Astrocyte (in vitro differentiated cells and primary cell): ENCODE measurements around the gene UBE2E2. TPM values are rescaled to one million over a fixed set of nuclear protein-coding genes. Genes with fewer than 3 reads are reported as not detected.

Experiments used
- DNase-seq: peaks from one replicate; pipeline ENCODE4 v3.0.0-alpha.2; 2010; ENCODE audit warnings: low read depth
- FAIRE-seq: peaks from 2 replicates; lab custom pipeline; 2011; peaks lifted over from hg19 to GRCh38; lab: Jason Lieb, UNC
- H2AFZ ChIP-seq: 2 replicates; pipeline ENCODE4 v1.6.0; 2012; ENCODE audit warnings: low read depth, low read length, inconsistent platforms
- H3K27ac ChIP-seq: 2 replicates; pipeline ENCODE4 v1.5.1; 2011; ENCODE audit warnings: low read depth, low read length, inconsistent platforms
- H3K27me3 ChIP-seq: 2 replicates; pipeline ENCODE4 v1.6.0; 2011; ENCODE audit warnings: low read length, inconsistent platforms; ENCODE audit not compliant: insufficient read depth
- H3K36me3 ChIP-seq: 2 replicates; pipeline ENCODE4 v1.5.1; 2011; ENCODE audit warnings: low read length, inconsistent platforms; ENCODE audit not compliant: insufficient read depth
- H3K4me1 ChIP-seq: 2 replicates; pipeline ENCODE4 v1.5.1; 2011; ENCODE audit warnings: low read length, inconsistent platforms; ENCODE audit not compliant: insufficient read depth
- H3K4me2 ChIP-seq: 2 replicates; pipeline ENCODE4 v1.6.0; 2012; ENCODE audit warnings: low read length, inconsistent platforms
- H3K4me3 ChIP-seq: 2 replicates; pipeline ENCODE4 v1.5.1; 2011; ENCODE audit warnings: low read depth, mild to moderate bottlenecking, low read length, inconsistent platforms; ENCODE audit not compliant: insufficient read depth
- H3K79me2 ChIP-seq: 2 replicates; pipeline ENCODE4 v1.6.0; 2012; ENCODE audit warnings: mild to moderate bottlenecking, low read length, inconsistent platforms; ENCODE audit not compliant: insufficient read depth
- H3K9ac ChIP-seq: 2 replicates; pipeline ENCODE4 v1.6.0; 2012; ENCODE audit warnings: mild to moderate bottlenecking, low read length, inconsistent platforms
- H3K9me3 ChIP-seq: 2 replicates; pipeline ENCODE4 v1.5.1; 2012; ENCODE audit warnings: low read depth, mild to moderate bottlenecking, low read length, inconsistent platforms; ENCODE audit not compliant: insufficient read depth
- H4K20me1 ChIP-seq: 2 replicates; pipeline ENCODE4 v1.6.0; 2012; ENCODE audit warnings: low read length, inconsistent platforms; ENCODE audit not compliant: insufficient read depth
- H3K27ac Mint-ChIP-seq: one replicate; pipeline ENCODE4 v1.8.0; 2021; ENCODE audit warnings: mild to moderate bottlenecking, mixed read lengths; ENCODE audit not compliant: unreplicated experiment
- H3K27me3 Mint-ChIP-seq: one replicate; pipeline ENCODE4 v1.8.0; 2021; ENCODE audit warnings: low read depth, mixed read lengths; ENCODE audit not compliant: unreplicated experiment
- H3K36me3 Mint-ChIP-seq: one replicate; pipeline ENCODE4 v1.8.0; 2021; ENCODE audit warnings: low read depth, mixed read lengths; ENCODE audit not compliant: unreplicated experiment
- H3K4me1 Mint-ChIP-seq: one replicate; pipeline ENCODE4 v1.8.0; 2021; ENCODE audit warnings: low read depth, mixed read lengths; ENCODE audit not compliant: unreplicated experiment
- H3K4me3 Mint-ChIP-seq: one replicate; pipeline ENCODE4 v1.8.0; 2021; ENCODE audit warnings: mild to moderate bottlenecking, moderate library complexity, mixed read lengths; ENCODE audit not compliant: unreplicated experiment
- H3K9me3 Mint-ChIP-seq: one replicate; pipeline ENCODE4 v1.8.0; 2021; ENCODE audit warnings: mild to moderate bottlenecking, mixed read lengths; ENCODE audit not compliant: unreplicated experiment
- EZH2 ChIP-seq: IDR thresholded peaks from 2 replicates; pipeline ENCODE4 v1.6.1; 2012; ENCODE audit warnings: mild to moderate bottlenecking, low read length, inconsistent platforms; ENCODE audit not compliant: insufficient read depth
- total RNA-seq: library from RNA; stranded (reverse); gene quantifications from 2 replicates; pipeline ENCODE4 v1.2.1, GENCODE V29; 2021
- TF ChIP-seq, protein P1 (sequence below): IDR thresholded peaks from 2 replicates; pipeline ENCODE4 v1.5.1; 2011; ENCODE audit warnings: low read depth, mild to moderate bottlenecking, inconsistent platforms, low read length, moderate library complexity; ENCODE audit not compliant: insufficient read depth

Gene UBE2E2
- total RNA-seq, 1 donor from 2014 or later, result 89.8 TPM

DNA sequence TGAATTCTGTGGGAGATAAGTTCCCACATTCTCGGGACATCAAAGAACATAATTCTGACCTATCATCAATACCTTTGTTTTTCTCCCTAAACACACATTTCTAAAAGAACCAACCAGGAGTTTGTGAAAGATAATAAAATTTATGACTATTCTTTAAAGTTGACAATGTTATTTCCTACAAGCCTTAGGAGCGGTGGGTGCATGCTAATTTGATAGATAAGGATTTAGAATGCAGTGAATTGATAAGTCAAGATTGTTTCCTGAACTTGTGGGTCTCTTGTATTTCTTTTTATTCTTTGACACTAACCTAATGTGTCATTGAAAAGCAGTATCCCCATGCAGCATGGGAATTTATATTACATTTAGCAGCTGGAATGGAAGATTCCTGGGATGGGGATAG, 10.3 kb upstream of the UBE2E2 start:
- Histone ChIP-seq H3K4me1 (no peaks in the 10 kb centered on the region), H3K9me3 (no peaks in the 10 kb centered on the region), H3K9ac (no peak overlapping the region), H3K36me3 (no peaks in the 10 kb centered on the region), H3K4me2 (no peak overlapping the region), H3K27ac (no peak overlapping the region), H4K20me1 (no peaks in the 10 kb centered on the region), H3K79me2 (no peaks in the 10 kb centered on the region), H3K27me3 (peaks cover 13% of the 10 kb centered on the region), H3K4me3 (no peak overlapping the region), H2AFZ (no peak overlapping the region)
- Mint-ChIP-seq H3K27ac (no peak overlapping the region), H3K9me3 (no peaks in the 10 kb centered on the region), H3K4me3 (no peak overlapping the region), H3K27me3 (peaks cover 30% of the 10 kb centered on the region), H3K36me3 (no peaks in the 10 kb centered on the region), H3K4me1 (no peaks in the 10 kb centered on the region)
- DNase-seq (no peak), FAIRE-seq (no peak)
- no peak for TF ChIP-seq EZH2
- TF ChIP-seq, protein P1, sequence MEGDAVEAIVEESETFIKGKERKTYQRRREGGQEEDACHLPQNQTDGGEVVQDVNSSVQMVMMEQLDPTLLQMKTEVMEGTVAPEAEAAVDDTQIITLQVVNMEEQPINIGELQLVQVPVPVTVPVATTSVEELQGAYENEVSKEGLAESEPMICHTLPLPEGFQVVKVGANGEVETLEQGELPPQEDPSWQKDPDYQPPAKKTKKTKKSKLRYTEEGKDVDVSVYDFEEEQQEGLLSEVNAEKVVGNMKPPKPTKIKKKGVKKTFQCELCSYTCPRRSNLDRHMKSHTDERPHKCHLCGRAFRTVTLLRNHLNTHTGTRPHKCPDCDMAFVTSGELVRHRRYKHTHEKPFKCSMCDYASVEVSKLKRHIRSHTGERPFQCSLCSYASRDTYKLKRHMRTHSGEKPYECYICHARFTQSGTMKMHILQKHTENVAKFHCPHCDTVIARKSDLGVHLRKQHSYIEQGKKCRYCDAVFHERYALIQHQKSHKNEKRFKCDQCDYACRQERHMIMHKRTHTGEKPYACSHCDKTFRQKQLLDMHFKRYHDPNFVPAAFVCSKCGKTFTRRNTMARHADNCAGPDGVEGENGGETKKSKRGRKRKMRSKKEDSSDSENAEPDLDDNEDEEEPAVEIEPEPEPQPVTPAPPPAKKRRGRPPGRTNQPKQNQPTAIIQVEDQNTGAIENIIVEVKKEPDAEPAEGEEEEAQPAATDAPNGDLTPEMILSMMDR, result no peak

DNA sequence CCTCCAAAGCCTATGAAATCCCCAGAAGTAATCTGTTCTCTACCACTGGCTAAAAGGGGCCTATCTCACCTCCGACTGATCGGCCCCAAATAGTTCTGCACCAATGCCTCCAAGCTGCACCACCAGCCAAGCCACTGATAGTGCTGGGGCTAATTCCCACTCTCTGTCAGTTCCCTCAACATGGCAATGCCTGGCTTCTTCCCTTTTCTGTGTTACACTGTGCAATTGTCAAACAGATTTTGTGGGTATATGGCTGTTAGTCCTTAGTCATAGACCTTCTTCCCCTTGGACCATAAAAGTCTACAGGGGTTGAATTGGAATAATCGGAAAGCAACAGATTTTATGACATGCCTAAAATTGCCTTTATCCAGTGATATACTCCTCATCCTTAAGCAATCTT, 9.3 kb upstream of the UBE2E2 start:
- FAIRE-seq, result no peak
- no peak overlapping the region for H2AFZ ChIP-seq
- no peak for DNase-seq

DNA sequence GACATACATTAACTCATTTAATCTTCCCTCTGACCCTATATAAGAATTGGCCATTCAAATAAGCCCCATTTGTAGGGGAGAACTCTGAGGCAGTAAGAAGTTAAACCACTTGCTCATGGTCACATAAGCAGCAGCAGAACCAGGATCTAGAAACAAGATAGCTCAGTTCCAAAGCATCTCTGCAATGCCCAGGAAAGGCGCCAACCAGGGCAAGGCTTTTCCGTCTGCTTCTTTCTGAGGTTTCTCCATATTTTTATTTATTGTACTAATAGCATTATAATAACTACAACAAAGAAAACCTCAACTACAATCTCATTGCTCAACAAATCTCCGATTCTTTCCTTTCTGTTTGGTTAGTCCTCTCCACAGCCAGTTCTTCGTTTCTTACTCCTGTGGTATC, 4.3 kb upstream of the UBE2E2 start:
- Mint-ChIP-seq H3K4me3 (no peak overlapping the region), H3K9me3 (no peaks in the 10 kb centered on the region), H3K36me3 (no peaks in the 10 kb centered on the region), H3K27me3 (peaks cover 28% of the 10 kb centered on the region), H3K4me1 (peaks cover 6% of the 10 kb centered on the region), H3K27ac (no peak overlapping the region)
- FAIRE-seq, result no peak
- Histone ChIP-seq H4K20me1 (no peaks in the 10 kb centered on the region), H3K79me2 (peaks cover 6% of the 10 kb centered on the region), H3K27ac (no peak overlapping the region), H3K4me1 (peaks cover 5% of the 10 kb centered on the region), H3K27me3 (peaks cover 13% of the 10 kb centered on the region), H3K4me3 (no peak overlapping the region), H2AFZ (no peak overlapping the region), H3K36me3 (no peaks in the 10 kb centered on the region), H3K9me3 (no peaks in the 10 kb centered on the region), H3K4me2 (no peak overlapping the region), H3K9ac (no peak overlapping the region)
- TF ChIP-seq EZH2, result no peak
- TF ChIP-seq, protein P1, result no peak
- peak; percentile 14 for DNase-seq

More for the DNA sequence above, 9.3 kb upstream of the UBE2E2 start:
- H3K4me1 Mint-ChIP-seq, result no peaks in the 10 kb centered on the region
- no peaks in the 10 kb centered on the region for H3K36me3 Mint-ChIP-seq
- H3K9me3 ChIP-seq, result no peaks in the 10 kb centered on the region
- H3K4me3 ChIP-seq, result no peak overlapping the region
- H3K27me3 ChIP-seq, result peaks cover 16% of the 10 kb centered on the region
- H3K79me2 ChIP-seq, result no peaks in the 10 kb centered on the region
- H3K4me2 ChIP-seq, result no peak overlapping the region
- no peak overlapping the region for H3K9ac ChIP-seq
- H3K27ac ChIP-seq, result no peak overlapping the region
- no peak overlapping the region for H3K27ac Mint-ChIP-seq
- no peaks in the 10 kb centered on the region for H3K9me3 Mint-ChIP-seq
- H3K4me1 ChIP-seq, result no peaks in the 10 kb centered on the region
- H4K20me1 ChIP-seq, result no peaks in the 10 kb centered on the region
- no peaks in the 10 kb centered on the region for H3K36me3 ChIP-seq
- H3K4me3 Mint-ChIP-seq, result no peak overlapping the region
- TF ChIP-seq EZH2, result no peak
- TF ChIP-seq, protein P1, result no peak
- peaks cover 30% of the 10 kb centered on the region for H3K27me3 Mint-ChIP-seq
